HL-60 (cell line): ENCODE data around the gene USP3.

Experiments used
- GABPA ChIP-seq: IDR thresholded peaks from 2 replicates; pipeline ENCODE4 v1.6.1; 2012; ENCODE audit warnings: low read depth
- POLR2AphosphoS5 ChIP-seq: IDR thresholded peaks from 2 replicates; pipeline ENCODE4 v1.6.1; 2012; ENCODE audit warnings: low read depth
- SPI1 ChIP-seq: IDR thresholded peaks from 2 replicates; pipeline ENCODE4 v1.6.1; 2012; ENCODE audit warnings: low read depth, mild to moderate bottlenecking, borderline replicate concordance
- TF ChIP-seq, protein P1 (sequence below): IDR thresholded peaks from one replicate; pipeline ENCODE4 v1.5.1; 2011; ENCODE audit warnings: low read length, control low read depth, inconsistent platforms; ENCODE audit not compliant: insufficient read depth
- TF ChIP-seq, protein P2 (sequence below): IDR thresholded peaks from 2 replicates; pipeline ENCODE4 v1.6.1; 2012; ENCODE audit warnings: low read depth; ENCODE audit not compliant: insufficient replicate concordance

DNA sequence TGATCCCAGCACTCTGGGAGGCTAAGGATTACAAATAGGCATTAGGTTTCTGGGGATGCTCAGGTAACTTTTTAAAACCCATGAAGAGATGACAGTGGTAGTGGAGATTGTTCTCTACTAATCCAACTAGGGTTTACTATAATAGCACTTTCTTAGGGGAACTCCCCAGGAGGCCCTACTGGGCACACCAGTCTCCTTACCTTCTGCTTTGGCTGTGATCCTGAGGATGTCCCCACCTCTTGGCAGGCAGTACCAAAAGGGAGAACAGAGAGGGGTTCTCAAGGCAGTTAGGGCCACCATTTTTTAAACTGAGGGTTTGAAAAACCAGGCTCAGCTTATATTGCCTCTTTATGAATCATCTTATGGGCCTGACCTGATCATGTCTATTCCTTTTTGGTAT is 77.8 kb downstream of the USP3 start:
- TF ChIP-seq, protein P1, sequence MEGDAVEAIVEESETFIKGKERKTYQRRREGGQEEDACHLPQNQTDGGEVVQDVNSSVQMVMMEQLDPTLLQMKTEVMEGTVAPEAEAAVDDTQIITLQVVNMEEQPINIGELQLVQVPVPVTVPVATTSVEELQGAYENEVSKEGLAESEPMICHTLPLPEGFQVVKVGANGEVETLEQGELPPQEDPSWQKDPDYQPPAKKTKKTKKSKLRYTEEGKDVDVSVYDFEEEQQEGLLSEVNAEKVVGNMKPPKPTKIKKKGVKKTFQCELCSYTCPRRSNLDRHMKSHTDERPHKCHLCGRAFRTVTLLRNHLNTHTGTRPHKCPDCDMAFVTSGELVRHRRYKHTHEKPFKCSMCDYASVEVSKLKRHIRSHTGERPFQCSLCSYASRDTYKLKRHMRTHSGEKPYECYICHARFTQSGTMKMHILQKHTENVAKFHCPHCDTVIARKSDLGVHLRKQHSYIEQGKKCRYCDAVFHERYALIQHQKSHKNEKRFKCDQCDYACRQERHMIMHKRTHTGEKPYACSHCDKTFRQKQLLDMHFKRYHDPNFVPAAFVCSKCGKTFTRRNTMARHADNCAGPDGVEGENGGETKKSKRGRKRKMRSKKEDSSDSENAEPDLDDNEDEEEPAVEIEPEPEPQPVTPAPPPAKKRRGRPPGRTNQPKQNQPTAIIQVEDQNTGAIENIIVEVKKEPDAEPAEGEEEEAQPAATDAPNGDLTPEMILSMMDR, result no peak
- no peak for TF ChIP-seq POLR2AphosphoS5
- no peak for TF ChIP-seq GABPA
- no peak for TF ChIP-seq SPI1
- TF ChIP-seq, protein P2, sequence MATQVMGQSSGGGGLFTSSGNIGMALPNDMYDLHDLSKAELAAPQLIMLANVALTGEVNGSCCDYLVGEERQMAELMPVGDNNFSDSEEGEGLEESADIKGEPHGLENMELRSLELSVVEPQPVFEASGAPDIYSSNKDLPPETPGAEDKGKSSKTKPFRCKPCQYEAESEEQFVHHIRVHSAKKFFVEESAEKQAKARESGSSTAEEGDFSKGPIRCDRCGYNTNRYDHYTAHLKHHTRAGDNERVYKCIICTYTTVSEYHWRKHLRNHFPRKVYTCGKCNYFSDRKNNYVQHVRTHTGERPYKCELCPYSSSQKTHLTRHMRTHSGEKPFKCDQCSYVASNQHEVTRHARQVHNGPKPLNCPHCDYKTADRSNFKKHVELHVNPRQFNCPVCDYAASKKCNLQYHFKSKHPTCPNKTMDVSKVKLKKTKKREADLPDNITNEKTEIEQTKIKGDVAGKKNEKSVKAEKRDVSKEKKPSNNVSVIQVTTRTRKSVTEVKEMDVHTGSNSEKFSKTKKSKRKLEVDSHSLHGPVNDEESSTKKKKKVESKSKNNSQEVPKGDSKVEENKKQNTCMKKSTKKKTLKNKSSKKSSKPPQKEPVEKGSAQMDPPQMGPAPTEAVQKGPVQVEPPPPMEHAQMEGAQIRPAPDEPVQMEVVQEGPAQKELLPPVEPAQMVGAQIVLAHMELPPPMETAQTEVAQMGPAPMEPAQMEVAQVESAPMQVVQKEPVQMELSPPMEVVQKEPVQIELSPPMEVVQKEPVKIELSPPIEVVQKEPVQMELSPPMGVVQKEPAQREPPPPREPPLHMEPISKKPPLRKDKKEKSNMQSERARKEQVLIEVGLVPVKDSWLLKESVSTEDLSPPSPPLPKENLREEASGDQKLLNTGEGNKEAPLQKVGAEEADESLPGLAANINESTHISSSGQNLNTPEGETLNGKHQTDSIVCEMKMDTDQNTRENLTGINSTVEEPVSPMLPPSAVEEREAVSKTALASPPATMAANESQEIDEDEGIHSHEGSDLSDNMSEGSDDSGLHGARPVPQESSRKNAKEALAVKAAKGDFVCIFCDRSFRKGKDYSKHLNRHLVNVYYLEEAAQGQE, result no peak
